Upper lobe of left lung (tissue), 6 donors: ENCODE data around the gene GTF2A1L. TPM values are rescaled to one million over a fixed set of nuclear protein-coding genes. Genes with fewer than 3 reads are reported as not detected.

Experiments
- ATAC-seq, 2 donors: fragments of 200-7000 bp; cut with Tn5 transposase; one replicate each; pipeline ENCODE4 v1.9.1; 2022; ENCODE audit warnings: mild to moderate bottlenecking in 2 of 2, moderate library complexity in 2 of 2; ENCODE audit not compliant: low FRiP score in 2 of 2
- DNase-seq, 2 donors: peaks; one replicate each; pipeline ENCODE4 v3.0.0-alpha.2; 2019 to 2020
- H3K27ac ChIP-seq, 4 donors: fragments of 200-600 bp; sonication (generic); one replicate each; pipeline ENCODE4 v1.5.1; 2016 to 2019
- H3K27me3 ChIP-seq, 4 donors: fragments of 200-600 bp; sonication (generic); one replicate each; pipeline ENCODE4 v1.5.1; 2017 to 2019
- H3K36me3 ChIP-seq, 4 donors: fragments of 200-600 bp; sonication (generic); one replicate each; pipeline ENCODE4 v1.5.1; 2016 to 2019
- H3K4me1 ChIP-seq, 4 donors: fragments of 200-600 bp; sonication (generic); one replicate each; pipeline ENCODE4 v1.5.1; 2018 to 2019
- H3K4me3 ChIP-seq, 4 donors: fragments of 200-600 bp; sonication (generic); one replicate each; pipeline ENCODE4 v1.5.1; 2017 to 2019; ENCODE audit warnings: mild to moderate bottlenecking in 2 of 4, moderate library complexity in 1 of 4
- H3K9me3 ChIP-seq, 4 donors: fragments of 200-600 bp; sonication (generic); one replicate each; pipeline ENCODE4 v1.5.1; 2018 to 2019
- EP300 ChIP-seq, 4 donors: sonication (generic); formaldehyde crosslinking; IDR thresholded peaks; one replicate each; pipeline ENCODE4 v1.5.1; 2017; ENCODE audit warnings: antibody characterized with exemption in 4 of 4, control low read depth in 2 of 4
- POLR2AphosphoS5 ChIP-seq, 2 donors: sonication (generic); formaldehyde crosslinking; IDR thresholded peaks; one replicate each; pipeline ENCODE4 v1.5.1; 2017; ENCODE audit warnings: antibody characterized with exemption in 2 of 2
- small RNA-seq, 4 donors: library from RNA; depleted of rRNA; stranded (forward); fragments of <200 nt; gene quantifications; one replicate each; pipeline ENCODE3, GENCODE V24; 2016
- total RNA-seq, 6 donors: library from RNA; depleted of rRNA in 4 of 6; stranded (reverse); fragments of >200 nt in 4 of 6; gene quantifications; one replicate each; pipeline versions ENCODE4 v1.1.0 to v1.2.1, GENCODE V29; 2016 to 2021
- donor health status: DM: no; HTN: no; CAD: no; lungs with moderate emphysema.
- donor health status: DM: no; HTN: yes; CAD: no; lungs with severe emphysema.

The GTF2A1L gene
- total RNA-seq, 6 donors from 2014 or later = 0.61 to 1.1 (median 0.89) TPM; not detected in 3

DNA sequence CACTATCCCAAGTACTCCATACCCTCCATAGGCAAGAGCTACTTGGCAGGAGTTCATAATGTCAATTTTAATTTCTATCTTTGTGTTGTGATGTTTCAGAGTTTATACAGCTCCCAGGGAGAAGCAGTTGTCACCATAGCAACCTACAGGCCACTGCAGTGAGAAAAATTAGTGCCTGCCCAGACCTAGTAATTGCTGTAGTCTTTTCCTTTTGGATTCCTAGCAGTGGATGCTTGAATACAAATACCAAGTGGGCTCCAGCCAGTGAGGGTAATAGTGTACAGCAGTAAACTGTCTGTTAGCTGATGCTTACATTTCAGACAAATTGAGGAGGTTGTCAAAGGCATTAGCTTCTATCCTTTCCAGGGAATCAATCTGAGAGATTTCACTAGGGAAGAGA, 111.2 kb downstream of the GTF2A1L start:
- no peak overlapping the region for H3K27ac ChIP-seq
- H3K4me1 ChIP-seq = no peaks in the 10 kb centered on the region
- no peaks in the 10 kb centered on the region for H3K27me3 ChIP-seq
- no peak overlapping the region for H3K4me3 ChIP-seq
- TF ChIP-seq EP300 (IDR thresholded peaks at IDR 0.05) = no peak
- TF ChIP-seq POLR2AphosphoS5 (IDR thresholded peaks at IDR 0.05) = no peak
- no peaks in the 10 kb centered on the region for H3K9me3 ChIP-seq
- ATAC-seq (no peak), DNase-seq (no peak)
- no peaks in the 10 kb centered on the region for H3K36me3 ChIP-seq

Small RNAs within 50 kb of the gene (small RNA-seq; reads per million reads assigned to genes)
- gene TPT1P11 = 0 reads per million in 4 donors

Other genes with a start within 250 kb of the GTF2A1L start
- gene PPP1R21, start 177.1 kb upstream of the GTF2A1L start, total RNA-seq = 10 to 100 TPM; 18.8 to 47.7 (median 23.5) TPM
- gene STON1, start 87.7 kb upstream of the GTF2A1L start, total RNA-seq = 10 to 100 TPM; 13.2 to 27.0 (median 20.0) TPM
- gene LHCGR, start 137.9 kb downstream of the GTF2A1L start, total RNA-seq = under 1 TPM in 1 of 6 donors, not detected in 5; 0.72 TPM